ENCODE data around the gene PRDM16.

Gene PRDM16

DNA sequence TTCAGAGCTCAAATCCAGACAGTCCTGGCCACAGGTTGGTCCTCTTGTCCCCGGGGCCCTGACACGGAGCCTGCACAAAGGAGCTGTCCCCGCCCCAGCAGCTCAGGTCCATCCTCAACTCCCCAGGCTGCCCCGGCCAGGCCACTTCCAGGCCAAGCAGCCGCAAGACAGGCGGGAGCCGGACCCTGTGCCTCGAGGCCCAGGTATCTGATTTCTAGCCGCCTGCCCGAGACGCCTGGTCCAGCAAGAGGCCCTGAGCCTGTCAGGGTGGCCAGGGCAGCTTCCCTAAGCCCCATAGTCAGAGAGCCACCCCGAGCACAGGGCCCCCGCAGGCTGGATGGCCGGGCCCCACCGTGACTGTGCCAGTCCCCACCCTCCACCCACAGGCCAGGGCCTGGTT lies 165.3 kb downstream of the PRDM16 start:
- no peak for FAIRE-seq
- no peak for DNase-seq (ENCODE audit: insufficient read length, low spot score)
- TF ChIP-seq, protein P1, sequence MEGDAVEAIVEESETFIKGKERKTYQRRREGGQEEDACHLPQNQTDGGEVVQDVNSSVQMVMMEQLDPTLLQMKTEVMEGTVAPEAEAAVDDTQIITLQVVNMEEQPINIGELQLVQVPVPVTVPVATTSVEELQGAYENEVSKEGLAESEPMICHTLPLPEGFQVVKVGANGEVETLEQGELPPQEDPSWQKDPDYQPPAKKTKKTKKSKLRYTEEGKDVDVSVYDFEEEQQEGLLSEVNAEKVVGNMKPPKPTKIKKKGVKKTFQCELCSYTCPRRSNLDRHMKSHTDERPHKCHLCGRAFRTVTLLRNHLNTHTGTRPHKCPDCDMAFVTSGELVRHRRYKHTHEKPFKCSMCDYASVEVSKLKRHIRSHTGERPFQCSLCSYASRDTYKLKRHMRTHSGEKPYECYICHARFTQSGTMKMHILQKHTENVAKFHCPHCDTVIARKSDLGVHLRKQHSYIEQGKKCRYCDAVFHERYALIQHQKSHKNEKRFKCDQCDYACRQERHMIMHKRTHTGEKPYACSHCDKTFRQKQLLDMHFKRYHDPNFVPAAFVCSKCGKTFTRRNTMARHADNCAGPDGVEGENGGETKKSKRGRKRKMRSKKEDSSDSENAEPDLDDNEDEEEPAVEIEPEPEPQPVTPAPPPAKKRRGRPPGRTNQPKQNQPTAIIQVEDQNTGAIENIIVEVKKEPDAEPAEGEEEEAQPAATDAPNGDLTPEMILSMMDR (IDR thresholded peaks at IDR 0.05; ENCODE audit: insufficient read depth, missing control alignments) = no peak

DNA sequence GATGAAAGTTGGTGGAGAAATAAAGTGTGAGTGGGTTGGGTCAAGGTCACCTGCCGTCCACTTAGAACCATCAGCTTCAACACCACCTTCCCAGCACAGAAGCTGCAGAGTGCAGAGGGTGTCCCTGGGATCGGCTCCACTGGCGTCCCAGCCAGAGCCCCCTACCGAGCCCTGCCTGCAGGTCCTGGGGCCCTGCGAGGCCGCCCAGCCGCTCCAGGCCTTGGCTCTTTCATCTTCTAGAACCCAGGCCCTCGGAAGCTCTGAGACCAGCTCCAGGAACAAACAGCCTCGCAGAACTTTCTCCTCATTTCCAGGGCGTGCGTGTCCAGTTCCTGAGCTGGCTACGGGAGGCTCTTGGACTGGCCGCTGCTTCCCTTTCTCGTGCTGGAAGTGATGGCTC lies 166.0 kb downstream of the PRDM16 start:
- no peak for DNase-seq (ENCODE audit: insufficient read length, low spot score)
- no peak for FAIRE-seq
- TF ChIP-seq, protein P1 (IDR thresholded peaks at IDR 0.05; ENCODE audit: insufficient read depth, missing control alignments) = no peak

DNA sequence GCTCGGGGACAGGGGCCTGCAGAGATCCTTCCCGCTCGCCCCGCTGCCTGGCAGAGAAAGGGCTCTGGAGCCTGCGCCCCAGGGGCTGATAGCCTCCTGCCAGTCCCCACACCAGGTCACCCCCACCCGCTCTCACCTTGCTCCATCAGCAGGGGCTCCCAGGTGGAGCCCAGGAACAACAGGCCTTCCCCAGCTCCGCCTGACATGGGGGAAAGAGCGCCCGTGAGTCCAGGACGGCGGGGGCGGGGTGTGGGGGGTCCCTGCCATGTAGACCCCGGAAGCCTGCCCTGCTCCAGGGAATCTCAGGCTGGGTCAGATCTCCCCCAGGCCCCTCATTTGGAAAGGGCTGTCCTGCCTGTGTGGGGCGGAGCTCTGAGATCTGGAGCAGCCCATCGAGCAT lies 166.5 kb downstream of the PRDM16 start:
- no peak for FAIRE-seq

DNA sequence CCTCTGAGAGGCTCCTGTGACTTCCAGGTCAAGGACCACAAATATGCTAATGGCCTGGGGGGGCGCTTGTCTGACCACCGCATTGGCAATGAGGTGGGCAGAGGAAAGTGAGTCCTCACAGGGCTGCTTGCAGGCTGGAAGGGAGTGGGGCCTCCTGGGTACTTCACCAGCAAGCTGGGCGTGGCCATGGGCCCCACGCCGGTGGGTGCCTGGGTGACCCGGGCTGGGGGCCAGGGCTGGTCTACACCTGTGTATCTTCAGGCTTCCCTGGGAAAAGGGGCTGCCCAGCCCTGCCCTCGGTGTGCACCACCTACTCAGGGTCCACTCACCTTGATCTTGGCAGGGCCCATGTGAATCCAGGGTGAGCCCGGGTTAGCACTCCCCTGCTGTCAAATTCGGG lies 167.4 kb downstream of the PRDM16 start:
- TF ChIP-seq, protein P1 (IDR thresholded peaks at IDR 0.05; ENCODE audit: insufficient read depth, missing control alignments) = no peak
- DNase-seq (ENCODE audit: insufficient read length, low spot score) = no peak
- no peak for FAIRE-seq

More for the DNA sequence above, 166.5 kb downstream of the PRDM16 start:
- DNase-seq (ENCODE audit: insufficient read length, low spot score) = no peak
- TF ChIP-seq, protein P1 (IDR thresholded peaks at IDR 0.05; ENCODE audit: insufficient read depth, missing control alignments) = no peak

DNA sequence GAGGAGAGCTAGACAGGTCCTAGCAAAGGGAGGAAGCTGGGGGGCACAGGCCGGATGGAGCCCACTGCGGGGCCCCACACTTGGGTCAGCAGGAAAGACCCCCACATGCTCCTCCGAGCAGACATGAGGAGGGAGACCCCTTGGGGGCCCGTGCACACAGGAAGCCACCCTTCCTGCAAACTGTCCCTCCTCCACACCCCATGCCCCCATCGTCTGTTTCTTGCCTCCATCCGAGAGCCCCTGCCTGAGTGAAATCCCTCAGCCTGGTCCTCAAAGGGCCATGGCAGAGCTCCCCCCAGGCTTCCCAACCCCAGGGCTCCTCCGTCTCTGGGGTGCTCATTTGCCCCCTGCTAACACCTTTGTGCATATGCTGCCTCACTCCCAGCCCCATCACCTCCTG lies 168.0 kb downstream of the PRDM16 start:
- TF ChIP-seq, protein P1 (IDR thresholded peaks at IDR 0.05; ENCODE audit: insufficient read depth, missing control alignments) = no peak
- no peak for DNase-seq (ENCODE audit: insufficient read length, low spot score)
- FAIRE-seq = no peak

DNA sequence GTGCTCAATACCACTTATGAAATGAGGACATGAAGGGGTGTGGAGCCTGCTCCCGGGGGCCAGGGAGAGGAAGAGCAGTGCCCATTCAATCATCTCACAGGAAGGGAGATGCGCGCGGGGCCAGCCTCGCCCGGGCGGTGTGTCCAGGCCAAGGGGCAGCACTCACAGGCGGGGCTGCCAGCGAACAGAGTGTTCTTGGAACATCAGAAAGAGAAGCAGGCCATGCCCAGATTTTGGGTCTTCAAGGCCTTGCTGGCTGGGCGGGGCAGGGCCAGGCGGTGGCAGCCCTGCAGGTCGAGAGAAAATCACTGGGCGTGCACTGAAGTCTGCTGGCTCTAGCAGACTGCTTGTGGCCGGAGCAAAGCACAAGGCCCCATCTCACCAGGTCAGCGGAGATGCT lies 168.6 kb downstream of the PRDM16 start:
- DNase-seq (ENCODE audit: insufficient read length, low spot score) (no peak), FAIRE-seq (no peak)
- TF ChIP-seq, protein P1 (IDR thresholded peaks at IDR 0.05; ENCODE audit: insufficient read depth, missing control alignments) = no peak

DNA sequence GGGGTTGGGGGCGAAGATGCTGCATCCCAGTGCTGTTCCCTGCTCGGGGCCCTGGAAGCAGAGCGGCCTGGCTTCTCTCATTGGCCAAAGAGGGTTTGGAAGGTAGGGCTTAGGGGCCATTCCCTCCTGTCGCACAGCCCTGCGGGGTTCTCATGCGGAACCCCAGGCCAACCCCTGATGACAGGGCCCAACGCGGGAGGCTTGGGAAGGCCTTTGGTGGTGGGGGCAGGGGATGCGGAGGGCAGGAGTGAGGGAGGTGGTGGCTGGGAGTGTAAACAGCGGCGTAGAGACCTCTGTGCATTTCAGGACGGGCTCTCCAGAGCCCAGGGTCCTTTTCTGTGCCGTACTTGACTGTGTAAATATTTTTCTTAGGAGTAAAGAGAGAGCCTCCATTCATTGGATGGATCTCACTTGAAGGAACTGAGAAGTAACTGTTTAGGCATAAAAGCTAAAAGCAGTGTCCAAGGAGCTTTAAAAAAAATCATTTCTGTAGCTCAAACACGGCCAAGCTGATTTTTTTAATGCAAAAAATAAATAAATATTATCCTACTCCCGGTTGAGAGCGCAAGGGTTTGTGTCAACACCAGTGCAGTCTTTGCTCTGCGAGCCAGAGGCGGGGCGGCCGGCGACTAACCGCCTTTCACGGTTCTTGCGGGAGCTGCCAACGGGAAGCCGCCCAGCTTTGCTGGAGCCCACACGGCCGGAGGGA lies 169.1 kb downstream of the PRDM16 start:
- TF ChIP-seq, protein P1 (IDR thresholded peaks at IDR 0.05; ENCODE audit: insufficient read depth, missing control alignments) = no peak
- DNase-seq (ENCODE audit: insufficient read length, low spot score) = no peak
- FAIRE-seq = no peak
